OCI-LY3 (cell line): Measurements from ENCODE around the gene BRI3.

Experiments
- H2AFZ ChIP-seq: fragments of 200-600, 300-600 bp; shearing (Covaris generic); 2 replicates; pipeline ENCODE4 v1.6.0; 2014; ENCODE audit warnings: antibody characterized with exemption, low read depth, low read length
- H3K27ac ChIP-seq: fragments of 200-600, 300-600 bp; sonication (generic); 2 replicates; pipeline ENCODE4 v1.5.1; 2014; ENCODE audit warnings: mild to moderate bottlenecking, low read length, moderate library complexity, mixed read lengths
- H3K27me3 ChIP-seq: fragments of 200-600, 300-600 bp; sonication (generic); 2 replicates; pipeline ENCODE4 v1.6.1; 2014; ENCODE audit warnings: low read depth, low read length, mixed read lengths
- H3K36me3 ChIP-seq: fragments of 200-600, 300-600 bp; sonication (generic); replicated peaks from 2 replicates; pipeline ENCODE3; 2014; ENCODE audit warnings: low read depth, low read length, mixed read lengths
- H3K4me1 ChIP-seq: fragments of 300-600, 200-600 bp; sonication (generic); 2 replicates; pipeline ENCODE4 v1.6.1; 2014; ENCODE audit warnings: low read length, mixed read lengths
- H3K4me2 ChIP-seq: fragments of 200-600, 300-600 bp; sonication (generic); 2 replicates; pipeline ENCODE4 v1.6.1; 2014; ENCODE audit warnings: low read length, mixed read lengths
- H3K4me3 ChIP-seq: fragments of 300-600, 200-600 bp; sonication (generic); 2 replicates; pipeline ENCODE4 v1.5.1; 2014; ENCODE audit warnings: antibody characterized with exemption, mild to moderate bottlenecking, low read length, moderate library complexity
- H3K79me2 ChIP-seq: fragments of 300-600, 200-600 bp; shearing (Covaris generic); 2 replicates; pipeline ENCODE4 v1.6.1; 2014; ENCODE audit warnings: mild to moderate bottlenecking, low read length, mixed read lengths
- H3K9ac ChIP-seq: fragments of 300-600, 200-600 bp; shearing (Covaris generic); 2 replicates; pipeline ENCODE4 v1.6.0; 2014; ENCODE audit warnings: mild to moderate bottlenecking, low read length, moderate library complexity
- H3K9me3 ChIP-seq: fragments of 200-600, 300-600 bp; shearing (Covaris generic); 2 replicates; pipeline ENCODE4 v1.6.1; 2014; ENCODE audit warnings: low read length, mixed read lengths; ENCODE audit not compliant: insufficient read depth
- H4K20me1 ChIP-seq: fragments of 200-600, 300-600 bp; sonication (generic); 2 replicates; pipeline ENCODE4 v1.6.1; 2016; ENCODE audit warnings: low read length, mixed read lengths; ENCODE audit not compliant: insufficient read depth
- CTCF ChIP-seq: fragments of 200-600, 300-600 bp; sonication (generic); IDR thresholded peaks from 2 replicates; pipeline ENCODE4 v1.5.1; 2014; ENCODE audit warnings: antibody characterized with exemption, low read length, low read depth
- EZH2phosphoT487 ChIP-seq: fragments of 200-600 bp; shearing (Covaris generic); IDR thresholded peaks from 2 replicates; pipeline ENCODE4 v1.6.1; 2018; ENCODE audit warnings: antibody characterized with exemption, mixed run types, low read depth

BRI3 gene

GRCh38 chr7:98286701-98287485 is 5.4 kb downstream of the BRI3 start:
- Histone ChIP-seq H3K4me3 (no peak overlapping the region), H3K4me1 (peaks cover 9% of the 10 kb centered on the region), H4K20me1 (peaks cover 72% of the 10 kb centered on the region), H3K4me2 (no peak overlapping the region), H3K27ac (no peak overlapping the region), H3K9me3 (no peaks in the 10 kb centered on the region), H3K27me3 (no peaks in the 10 kb centered on the region), H3K36me3 (peaks cover 8% of the 10 kb centered on the region), H2AFZ (no peak overlapping the region), H3K9ac (no peak overlapping the region), H3K79me2 (peaks cover 36% of the 10 kb centered on the region)
- TF ChIP-seq CTCF: no peak
- TF ChIP-seq EZH2phosphoT487: no peak

GRCh38 chr7:98287486-98287959 is 6.0 kb downstream of the BRI3 start:
- Histone ChIP-seq H3K4me1 (peaks cover 5% of the 10 kb centered on the region), H3K36me3 (peaks cover 11% of the 10 kb centered on the region), H3K79me2 (peaks cover 29% of the 10 kb centered on the region), H3K27ac (no peak overlapping the region), H2AFZ (no peak overlapping the region), H4K20me1 (peaks cover 73% of the 10 kb centered on the region), H3K4me2 (no peak overlapping the region), H3K27me3 (no peaks in the 10 kb centered on the region), H3K9me3 (no peaks in the 10 kb centered on the region), H3K9ac (no peak overlapping the region), H3K4me3 (no peak overlapping the region)
- no peak for TF ChIP-seq EZH2phosphoT487
- TF ChIP-seq CTCF: no peak

GRCh38 chr7:98288064-98288823 is 6.8 kb downstream of the BRI3 start:
- H3K4me2 ChIP-seq: no peak overlapping the region
- H3K79me2 ChIP-seq: peaks cover 24% of the 10 kb centered on the region
- H3K9me3 ChIP-seq: no peaks in the 10 kb centered on the region
- no peaks in the 10 kb centered on the region for H3K4me1 ChIP-seq
- H3K4me3 ChIP-seq: no peak overlapping the region
- H3K27ac ChIP-seq: no peak overlapping the region
- no peak for TF ChIP-seq CTCF
- no peak for TF ChIP-seq EZH2phosphoT487
- no peak overlapping the region for H3K9ac ChIP-seq
- peaks cover 10% of the 10 kb centered on the region for H3K36me3 ChIP-seq
- peaks cover 70% of the 10 kb centered on the region for H4K20me1 ChIP-seq
- H2AFZ ChIP-seq: no peak overlapping the region
- no peaks in the 10 kb centered on the region for H3K27me3 ChIP-seq

GRCh38 chr7:98289333-98289875 is 7.9 kb downstream of the BRI3 start:
- H4K20me1 ChIP-seq: peaks cover 65% of the 10 kb centered on the region
- H3K36me3 ChIP-seq: peaks cover 10% of the 10 kb centered on the region
- H3K79me2 ChIP-seq: peaks cover 15% of the 10 kb centered on the region
- no peaks in the 10 kb centered on the region for H3K9me3 ChIP-seq
- no peaks in the 10 kb centered on the region for H3K27me3 ChIP-seq
- H3K4me1 ChIP-seq: no peaks in the 10 kb centered on the region
- H2AFZ ChIP-seq: no peak overlapping the region
- TF ChIP-seq EZH2phosphoT487 (no peak), CTCF (no peak)
- H3K9ac ChIP-seq: no peak overlapping the region
- H3K4me2 ChIP-seq: no peak overlapping the region
- H3K27ac ChIP-seq: no peak overlapping the region
- H3K4me3 ChIP-seq: no peak overlapping the region
